NK-92 (cell line): ENCODE measurements around the gene FIBIN.
"Not testable (repeated sequence)": the region's sequence is repeated elsewhere in the genome, so short reads cannot be mapped to it uniquely, and the experiment has no call there.

Source experiments
- DNase-seq: peaks from one replicate; lab custom pipeline; 2025; ENCODE audit not compliant: unreplicated experiment; lab: John Stamatoyannopoulos, UW

The FIBIN gene

GRCh38 chr11:26993965-26994457, at the start of gene FIBIN:
Gene FIBIN, plus strand, starts transcription at chr11:26994112. Its CDS starts 415 bp downstream, at chr11:26994527.
- no peak for DNase-seq

- DNase-seq, result no peak
These were observed 48.8 kb upstream of the FIBIN start for GRCh38 chr11:26944866-26945664.

- no peak for DNase-seq
These were observed 47.6 kb upstream of the FIBIN start for GRCh38 chr11:26946257-26946716.

GRCh38 chr11:26947379-26947844, 46.5 kb upstream of the FIBIN start:
- no peak for DNase-seq

GRCh38 chr11:26947904-26948639, 45.8 kb upstream of the FIBIN start:
- DNase-seq, result no peak

GRCh38 chr11:26948881-26949280, 45.0 kb upstream of the FIBIN start:
- DNase-seq, result no peak

- no peak for DNase-seq
These were observed 44.1 kb upstream of the FIBIN start for GRCh38 chr11:26949846-26950245.

- DNase-seq, result no peak
These were observed 43.6 kb upstream of the FIBIN start for GRCh38 chr11:26950260-26950719.

- DNase-seq, result no peak
These were observed 42.0 kb upstream of the FIBIN start for GRCh38 chr11:26951809-26952515.

GRCh38 chr11:26953770-26954392, 40.0 kb upstream of the FIBIN start:
- no peak for DNase-seq

- no peak for DNase-seq
These were observed 35.8 kb upstream of the FIBIN start for GRCh38 chr11:26958005-26958701.

GRCh38 chr11:26958702-26959049, 35.2 kb upstream of the FIBIN start:
- no peak for DNase-seq

GRCh38 chr11:26960281-26960680, 33.6 kb upstream of the FIBIN start:
- no peak for DNase-seq

GRCh38 chr11:26963764-26964163, 30.1 kb upstream of the FIBIN start:
- DNase-seq, result no peak

- no peak for DNase-seq
These were observed 29.6 kb upstream of the FIBIN start for GRCh38 chr11:26964339-26964738.

- DNase-seq, result not testable (repeated sequence)
These were observed 28.9 kb upstream of the FIBIN start for GRCh38 chr11:26964847-26965485.

- no peak for DNase-seq
These were observed 22.0 kb upstream of the FIBIN start for GRCh38 chr11:26971961-26972360.

GRCh38 chr11:26974069-26974783, 19.7 kb upstream of the FIBIN start:
- no peak for DNase-seq

- DNase-seq, result no peak
These were observed 18.9 kb upstream of the FIBIN start for GRCh38 chr11:26974996-26975395.
